Cardiac muscle cell (in vitro differentiated cells and primary cell): Measurements from ENCODE around the gene STARD3NL. TPM values are rescaled to one million over a fixed set of nuclear protein-coding genes. Genes with fewer than 3 reads are reported as not detected.

Source experiments
- DNase-seq, 2 donors: peaks; one replicate each; pipeline versions ENCODE4 v3.0.0 to v3.0.0-alpha.2; 2010 to 2017; ENCODE audit warnings: low read depth in 1 of 2, low spot score in 1 of 2
- H3K27ac ChIP-seq: fragments of 200-600 bp; sonication (generic); 2 replicates; pipeline ENCODE4 v1.5.1; 2016
- H3K27me3 ChIP-seq: fragments of 200-600 bp; sonication (generic); 2 replicates; pipeline ENCODE4 v1.6.0; 2016; ENCODE audit warnings: control low read depth
- H3K36me3 ChIP-seq: fragments of 200-600 bp; sonication (generic); 2 replicates; pipeline ENCODE4 v1.5.1; 2016; ENCODE audit warnings: control low read depth
- H3K4me1 ChIP-seq: fragments of 200-600 bp; sonication (generic); 2 replicates; pipeline ENCODE4 v1.8.1; 2017; ENCODE audit warnings: low read depth, mild to moderate bottlenecking, mixed run types
- H3K4me3 ChIP-seq: fragments of 200-600 bp; sonication (generic); 2 replicates; pipeline ENCODE4 v1.5.1; 2016; ENCODE audit warnings: mild to moderate bottlenecking
- H3K9me3 ChIP-seq: fragments of 200-600 bp; sonication (generic); 2 replicates; pipeline ENCODE4 v1.5.1; 2017; ENCODE audit warnings: low read depth, mild to moderate bottlenecking, control low read depth
- polyA plus RNA-seq: library from polyadenylated mRNA; unstranded; fragments of >200 nt; fragmentation: Nextera tagmentation; extraction: Ambion mirVana; gene quantifications from 2 replicates; pipeline ENCODE4 v1.2.1, GENCODE V29; 2016
- total RNA-seq: library from RNA; depleted of rRNA; stranded (reverse); fragments of >200 nt; gene quantifications from 2 replicates; pipeline ENCODE4 v1.2.3, GENCODE V29; 2016
- TF ChIP-seq, protein P1 (sequence below): IDR thresholded peaks from 2 replicates; pipeline ENCODE4 v1.5.1; 2012; ENCODE audit warnings: low read depth, mild to moderate bottlenecking, low read length

STARD3NL gene
- total and polyA plus RNA-seq, 2 experiments from 2014 or later: 55.4 to 111 TPM

DNA sequence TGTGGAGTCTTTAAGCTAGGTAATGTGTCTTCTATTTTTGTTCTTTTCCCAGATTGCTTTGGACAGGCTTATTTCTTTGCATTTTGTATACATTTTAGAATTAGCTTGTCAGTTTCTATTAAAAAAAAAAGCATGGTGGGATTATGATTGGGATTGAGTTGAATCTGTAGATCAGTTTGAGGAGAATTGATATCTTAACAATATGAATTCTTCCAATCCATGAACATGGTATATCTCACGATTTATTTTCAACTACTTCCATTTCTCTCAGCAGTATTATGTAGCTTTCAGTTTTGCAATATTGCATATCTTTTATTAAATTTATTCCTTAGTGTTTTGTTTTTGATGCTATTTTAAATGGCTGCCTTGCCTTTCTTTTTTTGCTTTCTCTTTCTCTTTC, 13.7 kb downstream of the STARD3NL start:
- H3K27ac ChIP-seq: no peak overlapping the region
- no peaks in the 10 kb centered on the region for H3K36me3 ChIP-seq
- no peaks in the 10 kb centered on the region for H3K27me3 ChIP-seq
- peaks cover 3% of the 10 kb centered on the region for H3K4me1 ChIP-seq
- no peak overlapping the region for H3K4me3 ChIP-seq
- DNase-seq: no peak
- TF ChIP-seq, protein P1, sequence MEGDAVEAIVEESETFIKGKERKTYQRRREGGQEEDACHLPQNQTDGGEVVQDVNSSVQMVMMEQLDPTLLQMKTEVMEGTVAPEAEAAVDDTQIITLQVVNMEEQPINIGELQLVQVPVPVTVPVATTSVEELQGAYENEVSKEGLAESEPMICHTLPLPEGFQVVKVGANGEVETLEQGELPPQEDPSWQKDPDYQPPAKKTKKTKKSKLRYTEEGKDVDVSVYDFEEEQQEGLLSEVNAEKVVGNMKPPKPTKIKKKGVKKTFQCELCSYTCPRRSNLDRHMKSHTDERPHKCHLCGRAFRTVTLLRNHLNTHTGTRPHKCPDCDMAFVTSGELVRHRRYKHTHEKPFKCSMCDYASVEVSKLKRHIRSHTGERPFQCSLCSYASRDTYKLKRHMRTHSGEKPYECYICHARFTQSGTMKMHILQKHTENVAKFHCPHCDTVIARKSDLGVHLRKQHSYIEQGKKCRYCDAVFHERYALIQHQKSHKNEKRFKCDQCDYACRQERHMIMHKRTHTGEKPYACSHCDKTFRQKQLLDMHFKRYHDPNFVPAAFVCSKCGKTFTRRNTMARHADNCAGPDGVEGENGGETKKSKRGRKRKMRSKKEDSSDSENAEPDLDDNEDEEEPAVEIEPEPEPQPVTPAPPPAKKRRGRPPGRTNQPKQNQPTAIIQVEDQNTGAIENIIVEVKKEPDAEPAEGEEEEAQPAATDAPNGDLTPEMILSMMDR: no peak
- H3K9me3 ChIP-seq: no peaks in the 10 kb centered on the region

DNA sequence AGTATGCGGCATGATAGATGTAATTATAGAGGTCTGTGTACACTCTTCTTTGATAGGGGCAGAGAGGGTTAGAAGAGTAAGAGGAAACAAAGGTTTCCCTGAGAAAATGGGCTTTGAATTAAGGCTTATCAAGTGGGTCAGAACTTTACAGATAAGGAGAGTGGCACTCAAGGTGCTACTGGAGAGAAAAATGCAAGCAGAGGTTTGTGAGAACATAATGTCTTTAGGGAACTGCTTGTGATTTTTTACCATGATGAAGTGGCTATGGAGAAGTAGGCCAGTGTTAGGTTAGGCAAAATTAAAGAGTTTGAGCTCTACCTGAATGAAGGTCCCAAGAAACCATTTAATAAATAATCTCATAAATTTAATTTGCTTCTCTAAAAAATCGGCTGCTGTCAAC, 14.3 kb downstream of the STARD3NL start:
- Histone ChIP-seq H3K36me3 (no peaks in the 10 kb centered on the region), H3K27me3 (no peaks in the 10 kb centered on the region), H3K9me3 (no peaks in the 10 kb centered on the region), H3K4me1 (no peaks in the 10 kb centered on the region), H3K27ac (no peak overlapping the region), H3K4me3 (no peak overlapping the region)
- no peak for DNase-seq
- TF ChIP-seq, protein P1: no peak

DNA sequence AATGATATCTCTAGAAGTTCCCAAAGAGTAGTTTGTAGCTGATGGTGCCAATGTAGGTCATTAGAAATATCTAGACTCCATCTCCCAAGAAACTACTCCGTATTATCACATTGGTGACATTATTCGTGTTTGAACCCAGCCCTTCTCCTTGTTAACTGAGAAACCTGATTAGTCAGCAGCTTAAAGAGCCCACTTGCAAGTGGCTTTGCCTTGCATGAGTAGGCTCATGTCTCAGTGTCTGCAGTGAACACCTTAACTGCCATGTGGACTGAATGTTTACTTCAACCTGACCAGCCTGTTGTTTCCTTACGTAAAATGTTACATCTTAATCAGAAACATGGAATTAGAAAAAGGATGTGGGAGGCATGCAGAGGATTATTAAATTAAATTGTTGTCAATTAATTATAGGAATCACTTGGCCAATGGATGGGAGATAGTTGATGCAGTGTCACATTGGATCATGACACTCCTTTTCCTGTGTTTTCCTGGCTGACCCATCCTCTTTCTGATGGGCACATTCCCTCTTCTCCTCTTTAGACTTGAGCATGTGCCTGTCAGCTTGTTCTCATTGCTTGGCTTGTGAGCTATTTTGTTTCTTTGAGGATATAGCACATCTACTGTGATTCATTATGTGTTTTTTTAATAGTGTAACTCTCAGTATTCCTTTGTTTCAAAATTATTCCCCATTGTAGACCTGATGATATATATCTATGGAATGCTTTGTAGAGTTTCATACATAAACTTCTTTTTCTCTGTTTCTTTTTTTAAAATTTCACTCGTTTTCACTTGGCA, 18.0 kb downstream of the STARD3NL start:
- Histone ChIP-seq H3K4me3 (no peak overlapping the region), H3K9me3 (no peaks in the 10 kb centered on the region), H3K36me3 (no peaks in the 10 kb centered on the region), H3K27ac (no peak overlapping the region), H3K4me1 (peaks cover 7% of the 10 kb centered on the region), H3K27me3 (no peaks in the 10 kb centered on the region)
- DNase-seq: peak in 1 of 2 donors; percentile 38
- TF ChIP-seq, protein P1: no peak

DNA sequence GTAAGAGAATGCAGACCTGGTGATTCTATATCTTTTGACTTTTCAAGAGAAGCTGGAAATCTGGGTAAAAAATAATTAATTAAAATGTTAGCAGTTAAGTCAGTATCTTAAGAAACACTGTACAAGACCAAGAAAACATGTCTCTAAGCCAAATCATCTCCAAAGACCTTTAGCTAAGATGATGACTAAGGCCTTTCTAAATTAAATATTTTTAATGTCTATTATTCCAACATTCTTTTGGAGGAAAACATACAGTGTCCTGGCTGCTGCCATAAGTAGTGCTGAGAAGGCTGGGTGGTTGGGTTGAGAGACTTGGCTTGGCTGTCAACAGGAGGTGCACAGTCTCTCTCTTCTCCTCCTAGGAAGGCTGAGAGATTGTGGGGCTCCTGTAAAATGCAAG, 20.3 kb downstream of the STARD3NL start:
- TF ChIP-seq, protein P1: no peak
- DNase-seq: no peak
- Histone ChIP-seq H3K9me3 (no peaks in the 10 kb centered on the region), H3K4me1 (peaks cover 7% of the 10 kb centered on the region), H3K27me3 (no peaks in the 10 kb centered on the region), H3K27ac (no peak overlapping the region), H3K4me3 (no peak overlapping the region), H3K36me3 (no peaks in the 10 kb centered on the region)

DNA sequence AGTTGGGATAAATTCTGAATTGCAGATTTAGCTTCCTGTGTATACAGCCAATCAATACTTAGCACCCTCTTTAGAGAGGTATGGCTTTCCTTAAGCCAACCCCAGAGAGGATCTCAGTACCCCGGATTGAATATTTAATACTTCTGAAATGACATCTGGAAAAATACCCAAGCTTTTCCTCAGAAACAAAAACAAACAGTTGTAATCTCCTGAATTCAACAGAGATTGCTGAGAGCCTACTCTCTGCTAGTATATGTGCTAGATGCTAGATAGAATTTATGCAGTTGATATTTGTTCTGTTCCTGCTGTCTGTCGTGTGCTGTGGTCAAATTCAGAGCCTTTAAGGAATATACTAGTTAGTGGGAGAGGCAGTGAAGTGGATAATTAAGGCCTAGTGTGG, 21.1 kb downstream of the STARD3NL start:
- Histone ChIP-seq H3K4me3 (no peak overlapping the region), H3K36me3 (no peaks in the 10 kb centered on the region), H3K9me3 (no peaks in the 10 kb centered on the region), H3K4me1 (peaks cover 7% of the 10 kb centered on the region), H3K27ac (peak overlapping the region; percentile 47), H3K27me3 (no peaks in the 10 kb centered on the region)
- no peak for DNase-seq
- TF ChIP-seq, protein P1: no peak
